NCI-H524 (cell line): Measurements from ENCODE around the gene RPAP2.

ENCODE experiments used
- DNase-seq, 2 experiments: peaks; one replicate each; lab custom pipeline; 2025; lab: John Stamatoyannopoulos, UW

The RPAP2 gene

DNA sequence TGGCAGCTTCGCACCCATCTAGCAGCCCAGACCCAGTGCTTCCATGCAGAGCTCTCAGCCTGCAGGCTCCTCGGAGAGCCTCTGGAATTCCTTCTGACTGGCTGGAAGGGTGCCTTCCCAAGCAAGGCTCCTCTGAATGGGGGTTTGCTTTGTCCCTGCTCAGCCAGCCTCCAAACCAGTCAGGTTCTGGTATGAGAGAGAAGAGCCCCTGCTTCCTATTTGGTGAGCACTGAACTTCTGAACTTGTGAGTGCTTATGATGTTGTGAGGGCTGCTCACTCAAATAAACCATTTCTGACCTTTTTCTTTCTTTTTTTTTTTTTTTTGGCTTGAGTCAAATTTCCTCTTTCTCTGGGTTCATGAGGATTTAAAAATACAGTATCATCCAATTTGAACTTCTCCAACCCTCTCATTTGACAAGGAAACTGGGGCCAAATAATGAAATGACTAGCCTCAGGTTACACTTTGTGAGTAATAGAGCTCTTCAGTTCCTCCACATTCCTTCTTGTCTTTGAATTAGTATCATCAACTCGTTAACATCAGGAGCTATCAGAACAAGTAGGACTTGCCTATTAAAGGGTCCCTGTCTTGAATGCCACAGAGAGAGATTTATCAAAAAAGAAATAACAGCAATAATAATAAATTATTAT lies 148.3 kb downstream of the RPAP2 start:
- no peak for DNase-seq

DNA sequence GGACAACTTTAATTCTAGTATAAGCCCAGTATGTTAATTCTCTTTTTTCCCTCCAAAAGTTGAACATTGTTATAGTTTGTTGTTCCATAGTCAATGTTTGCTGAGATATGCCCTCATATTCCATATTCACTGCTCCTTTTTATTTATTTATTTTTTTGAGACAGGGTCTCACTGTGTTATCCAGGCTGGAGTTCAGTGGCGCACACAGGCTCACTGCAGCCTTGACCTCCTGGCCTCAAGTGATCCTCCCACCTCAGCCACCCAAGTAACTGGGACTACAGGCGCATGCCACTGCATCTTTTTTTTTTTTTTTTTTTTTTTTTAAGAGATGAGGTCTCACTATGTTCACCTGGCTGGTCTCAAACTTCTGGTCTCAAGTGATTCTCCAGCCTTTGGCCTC lies 149.1 kb downstream of the RPAP2 start:
- no peak for DNase-seq
